HG02623 (cell line): ENCODE measurements around the gene ZNF525.
A peak's percentile ranks its signal among the peaks of the same experiment; 100 is the strongest.
"Not testable (repeated sequence)": the region's sequence is repeated elsewhere in the genome, so short reads cannot be mapped to it uniquely, and the experiment has no call there.

Source experiments
- ATAC-seq: cut with Tn5 transposase; IDR thresholded peaks from one replicate; pipeline ENCODE4 v1.9.1; 2021; ENCODE audit warnings: moderate library complexity; ENCODE audit not compliant: unreplicated experiment

Gene ZNF525

GRCh38 chr19:53395840-53396524 lies 30.5 kb downstream of the ZNF525 start:
- not testable (repeated sequence) for ATAC-seq

- no peak for ATAC-seq
Measured at GRCh38 chr19:53396525-53396868, 31.0 kb downstream of the ZNF525 start.

GRCh38 chr19:53397918-53398317 lies 32.4 kb downstream of the ZNF525 start:
- not testable (repeated sequence) for ATAC-seq

- ATAC-seq: no peak
Measured at GRCh38 chr19:53409505-53410204, 44.1 kb downstream of the ZNF525 start.

- ATAC-seq: not testable (repeated sequence)
Measured at GRCh38 chr19:53420520-53421315, 55.2 kb downstream of the ZNF525 start.

- ATAC-seq: no peak
Measured at GRCh38 chr19:53422551-53422950, 57.0 kb downstream of the ZNF525 start.

- not testable (repeated sequence) for ATAC-seq
Measured at GRCh38 chr19:53423074-53423473, 57.6 kb downstream of the ZNF525 start.

GRCh38 chr19:53423680-53424079 lies 58.2 kb downstream of the ZNF525 start:
- not testable (repeated sequence) for ATAC-seq

GRCh38 chr19:53424968-53425597 lies 59.6 kb downstream of the ZNF525 start:
- ATAC-seq: no peak

- peak; percentile 93 for ATAC-seq
Measured at GRCh38 chr19:53431399-53432087, 66.0 kb downstream of the ZNF525 start, which contains the start of gene ZNF761. TSS of gene ZNF761 (plus strand) at chr19:53431984. CDS start at chr19:53447269, 15,285 bp downstream.

- ATAC-seq: no peak
Measured at GRCh38 chr19:53432088-53432661, 66.7 kb downstream of the ZNF525 start.
